Measurements from ENCODE around the gene ABHD17C.

The ABHD17C gene

DNA sequence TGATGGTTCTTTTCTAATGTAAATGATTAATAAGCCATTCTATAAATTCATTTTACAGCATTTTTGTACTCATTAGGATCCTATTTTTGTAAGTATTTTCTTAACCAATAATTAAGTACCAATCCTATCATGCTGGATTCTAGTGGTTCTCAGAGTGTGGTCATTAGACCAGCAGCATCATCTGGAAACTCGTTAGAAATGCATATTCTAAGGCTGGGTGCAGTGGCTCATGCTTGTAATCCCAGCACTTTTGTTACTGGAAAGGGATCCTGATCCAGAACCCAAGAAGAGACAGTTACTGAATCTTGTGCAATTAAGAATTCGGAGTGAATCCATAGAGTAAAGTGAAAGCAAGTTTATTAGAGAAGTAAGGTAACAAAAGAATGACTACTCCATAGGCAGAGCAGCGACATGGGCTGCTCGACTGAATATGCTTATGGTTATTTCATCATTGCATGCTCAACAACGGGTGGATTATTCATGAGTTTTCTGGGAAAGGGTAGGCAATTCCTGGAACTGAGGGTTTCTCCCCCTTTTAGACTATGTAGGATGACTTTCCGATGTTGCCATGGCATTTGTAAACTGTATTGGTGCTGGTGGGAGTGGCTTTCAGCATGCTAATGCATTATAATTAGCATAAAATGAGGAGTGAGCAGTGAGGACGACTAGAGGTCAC lies 74.2 kb downstream of the ABHD17C start:
- no peak for DNase-seq

GRCh38 chr15:80769829-80770705 lies 75.0 kb downstream of the ABHD17C start:
- DNase-seq = no peak

GRCh38 chr15:80773122-80773551 lies 78.0 kb downstream of the ABHD17C start:
- DNase-seq = no peak

GRCh38 chr15:80773792-80774352 lies 78.8 kb downstream of the ABHD17C start:
- no peak for DNase-seq

GRCh38 chr15:80774486-80774885 lies 79.4 kb downstream of the ABHD17C start:
- no peak for DNase-seq

DNA sequence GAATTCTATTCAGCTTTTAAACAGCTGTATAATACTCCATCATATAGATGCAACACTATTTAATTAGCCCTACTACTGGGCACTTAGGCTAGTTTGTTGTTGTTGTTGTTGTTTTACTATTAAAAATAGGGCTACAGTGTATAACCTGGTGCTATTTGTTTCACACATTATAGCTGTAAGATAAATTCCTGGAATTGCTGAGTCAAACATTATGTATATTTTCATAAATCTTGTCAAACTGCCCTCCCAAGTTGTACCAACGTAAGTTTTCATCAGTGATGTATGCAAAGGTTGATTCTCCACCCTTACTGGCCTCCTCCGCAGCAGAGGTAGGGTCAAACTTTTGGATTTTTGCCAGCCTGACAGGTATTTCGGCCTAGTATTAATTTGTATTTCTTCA lies 80.2 kb downstream of the ABHD17C start:
- no peak for DNase-seq

GRCh38 chr15:80776420-80777045 lies 81.4 kb downstream of the ABHD17C start:
- no peak for DNase-seq

DNA sequence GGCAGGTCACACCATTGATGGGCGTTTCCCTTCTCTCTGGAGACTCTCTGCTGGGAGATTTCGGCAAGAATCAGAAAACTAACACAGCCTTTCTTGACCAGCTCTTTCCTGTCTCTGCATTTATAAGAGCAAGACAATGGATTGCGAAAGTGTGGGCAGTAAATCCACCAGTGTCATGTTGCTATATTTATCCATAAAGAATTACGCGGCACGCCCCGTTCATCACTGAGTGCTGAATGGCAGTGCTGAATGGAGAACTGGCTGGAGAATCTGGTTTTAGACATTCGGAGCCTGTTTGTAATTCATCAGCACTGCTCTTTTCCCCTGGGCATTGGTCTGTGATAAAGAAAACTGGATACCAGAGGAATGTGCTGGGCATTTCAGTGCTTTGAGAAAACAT lies 82.0 kb downstream of the ABHD17C start:
- DNase-seq = no peak

DNA sequence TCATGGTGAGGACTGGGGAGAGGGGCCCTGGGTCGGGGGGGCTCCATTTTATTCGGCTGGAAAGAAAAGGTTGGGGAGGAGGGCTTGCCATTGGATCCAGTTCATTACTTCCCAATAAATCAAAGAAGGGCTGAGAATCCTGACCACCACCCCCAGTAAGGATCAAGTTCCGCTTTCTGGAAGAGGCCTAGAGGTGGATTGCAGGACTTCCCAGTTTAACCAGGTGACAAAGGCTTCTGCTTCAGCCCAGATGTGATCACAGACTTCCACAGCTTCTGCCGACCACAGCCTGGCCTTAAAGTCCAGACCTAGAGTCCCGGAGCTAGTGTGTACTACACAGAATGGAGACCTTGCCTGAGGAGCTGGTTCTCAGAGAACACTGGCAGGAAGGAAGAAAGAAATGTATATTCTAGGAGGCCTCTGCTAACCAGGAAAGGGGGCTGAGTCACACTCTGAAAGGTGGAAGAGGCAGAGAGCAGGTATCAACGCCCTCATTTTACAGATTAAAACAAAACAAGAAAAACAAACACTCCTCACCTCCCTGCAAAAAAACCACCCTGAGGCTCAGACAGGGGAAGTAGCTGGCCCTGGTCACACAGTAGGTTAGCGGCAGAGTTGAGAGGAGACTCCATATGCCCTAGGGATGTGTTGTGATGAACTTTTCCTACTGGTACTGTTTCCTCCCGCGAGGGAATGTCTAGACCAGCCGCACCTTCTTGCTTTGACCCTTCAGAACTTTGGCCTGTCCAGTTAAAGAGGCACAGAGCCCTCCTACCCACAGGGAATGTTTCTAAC lies 82.9 kb downstream of the ABHD17C start:
- no peak for DNase-seq

- DNase-seq = no peak
These were observed 83.5 kb downstream of the ABHD17C start for GRCh38 chr15:80778621-80778963.

GRCh38 chr15:80778964-80779657 lies 84.0 kb downstream of the ABHD17C start, which contains the start of gene CEMIP:
Gene CEMIP, plus strand, starts transcription at chr15:80779370. Its CDS starts 94,510 bp downstream, at chr15:80873880.
- DNase-seq = no peak

DNA sequence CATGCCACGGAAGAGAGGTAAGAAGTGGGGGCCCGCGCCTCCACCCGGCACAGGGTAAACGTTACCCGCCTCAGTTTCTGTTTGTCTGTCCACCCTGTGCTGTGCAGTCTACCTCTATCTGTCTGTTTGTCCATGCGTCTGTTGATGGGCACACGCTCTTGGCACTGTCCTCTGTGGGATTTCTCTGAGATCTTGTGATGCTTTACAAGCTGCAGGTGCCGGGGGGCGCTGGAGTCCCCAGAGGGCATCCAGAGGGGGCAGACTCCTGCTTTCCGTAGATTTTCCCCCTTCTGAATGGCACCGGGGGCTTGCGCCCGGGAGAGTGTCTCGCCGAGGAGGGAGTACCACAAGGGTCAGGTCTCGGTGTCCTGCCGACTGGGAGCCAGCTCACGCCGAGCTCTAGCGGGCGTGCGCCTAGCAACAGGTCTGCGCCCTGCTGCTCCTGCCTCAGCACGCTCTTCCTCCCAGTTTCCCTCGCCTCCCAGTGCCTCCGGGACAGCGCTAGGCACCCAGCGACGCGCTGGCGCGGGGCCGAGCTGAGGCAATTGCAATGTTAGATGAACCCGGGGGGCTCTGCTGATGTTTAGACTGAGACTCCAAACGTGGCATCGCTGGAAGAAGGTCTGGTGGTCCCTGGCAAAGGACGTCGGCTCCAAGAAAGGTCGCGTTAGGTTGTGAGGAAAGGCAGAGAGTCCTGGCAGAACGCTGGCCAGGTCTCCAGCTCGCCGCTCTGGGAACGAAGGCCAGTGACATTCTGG lies 84.7 kb downstream of the ABHD17C start:
- no peak for DNase-seq

- DNase-seq = no peak
These were observed 85.5 kb downstream of the ABHD17C start for GRCh38 chr15:80780416-80781221.

DNA sequence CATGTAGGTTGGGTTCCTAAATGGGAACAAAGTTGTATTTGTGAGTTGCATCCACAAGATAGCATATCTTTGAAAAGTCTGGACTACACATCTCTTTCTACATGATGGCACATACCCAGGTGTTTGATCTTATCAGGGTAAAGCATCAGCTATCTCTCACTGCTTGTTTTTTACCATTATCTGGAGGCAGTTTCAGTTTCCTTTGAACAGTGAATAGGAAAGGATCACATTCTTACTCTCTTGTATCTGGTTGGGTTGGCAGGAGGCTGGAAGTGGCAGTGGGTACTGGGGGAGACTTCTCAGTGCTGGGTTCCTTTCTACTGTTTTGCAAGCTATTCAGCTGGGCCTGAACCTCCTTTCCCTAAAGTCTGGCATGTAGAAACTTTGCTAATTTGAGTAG lies 88.2 kb downstream of the ABHD17C start:
- DNase-seq = no peak

DNA sequence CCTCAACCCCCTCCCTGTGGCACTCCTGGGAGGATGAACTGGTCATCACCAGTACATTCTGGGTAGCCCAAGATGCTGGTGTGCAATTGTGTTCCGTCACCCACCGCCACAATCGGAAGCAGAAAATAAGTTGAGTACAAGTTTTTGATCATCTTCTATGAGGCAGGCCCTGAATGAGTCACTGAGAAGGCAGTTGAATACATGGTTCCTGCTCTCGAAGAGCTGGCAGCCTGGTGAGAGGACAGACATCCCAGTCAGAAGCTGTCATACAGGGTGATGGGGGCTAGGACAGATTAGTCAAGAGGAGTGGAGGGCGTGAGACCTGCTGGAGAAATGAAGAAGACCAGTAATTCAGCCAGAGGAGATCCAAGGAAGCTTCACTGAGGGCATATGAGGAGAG lies 90.2 kb downstream of the ABHD17C start:
- no peak for DNase-seq

DNA sequence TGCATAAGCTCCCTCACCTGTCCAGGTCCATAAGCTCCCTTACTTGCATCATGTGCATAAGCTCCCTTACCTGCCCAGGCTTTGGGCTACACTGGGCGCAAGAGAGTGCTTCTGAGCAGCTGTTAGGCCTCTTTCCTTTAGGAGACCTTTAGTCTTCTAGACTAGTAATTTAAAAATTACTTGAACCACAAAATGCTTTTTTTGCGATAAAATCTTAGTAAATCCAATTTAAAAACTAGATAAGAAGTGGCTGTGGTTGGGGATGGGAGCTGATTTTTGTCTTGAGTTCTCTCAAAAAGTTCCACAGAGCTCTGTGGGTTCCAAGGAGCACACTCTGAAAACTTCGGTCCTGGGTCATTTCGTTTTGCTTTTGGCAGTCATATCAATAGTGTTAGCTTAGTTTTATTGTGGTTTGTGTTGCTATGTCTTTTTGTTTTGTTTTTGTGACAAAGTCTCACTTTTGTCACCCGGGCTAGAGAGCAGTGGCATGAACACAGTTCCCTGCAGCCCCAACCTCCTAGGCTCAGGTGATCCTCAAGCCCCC lies 90.8 kb downstream of the ABHD17C start:
- no peak for DNase-seq

- no peak for DNase-seq
These were observed 92.2 kb downstream of the ABHD17C start for GRCh38 chr15:80787316-80787715.

- no peak for DNase-seq
These were observed 93.4 kb downstream of the ABHD17C start for GRCh38 chr15:80788536-80788935.

DNA sequence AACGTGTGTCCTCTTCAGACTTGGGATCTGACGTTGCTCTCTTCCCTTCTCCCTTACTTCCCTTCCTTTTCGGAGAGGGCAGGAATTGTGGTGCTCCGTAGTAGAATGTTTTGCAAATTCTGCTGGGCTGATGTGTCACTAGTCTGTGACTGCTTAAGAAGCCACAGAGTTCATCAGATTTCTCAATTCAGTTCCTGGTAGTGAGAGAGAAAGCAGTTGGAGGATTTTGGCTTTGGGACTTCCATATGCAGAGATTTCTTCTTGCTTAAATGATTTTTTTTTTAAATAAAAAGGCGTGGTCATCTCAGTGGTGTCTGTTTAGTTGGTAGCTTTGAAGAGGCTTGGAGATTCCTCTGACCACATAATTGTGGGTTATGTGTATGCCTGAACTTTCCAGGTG lies 94.2 kb downstream of the ABHD17C start:
- DNase-seq = no peak

- no peak for DNase-seq
These were observed 94.7 kb downstream of the ABHD17C start for GRCh38 chr15:80789796-80790195.
